ENCODE measurements around the gene TXNDC12. TPM values are rescaled to one million over a fixed set of nuclear protein-coding genes. Genes with fewer than 3 reads are reported as not detected.

TXNDC12 gene
- polyA plus RNA-seq, 12 donors, result 21.3 to 43.6 (median 30.9) TPM; not detected in 1

GRCh38 chr1:52003877-52004276 lies 51.1 kb downstream of the TXNDC12 start:
- no peak for DNase-seq

DNA sequence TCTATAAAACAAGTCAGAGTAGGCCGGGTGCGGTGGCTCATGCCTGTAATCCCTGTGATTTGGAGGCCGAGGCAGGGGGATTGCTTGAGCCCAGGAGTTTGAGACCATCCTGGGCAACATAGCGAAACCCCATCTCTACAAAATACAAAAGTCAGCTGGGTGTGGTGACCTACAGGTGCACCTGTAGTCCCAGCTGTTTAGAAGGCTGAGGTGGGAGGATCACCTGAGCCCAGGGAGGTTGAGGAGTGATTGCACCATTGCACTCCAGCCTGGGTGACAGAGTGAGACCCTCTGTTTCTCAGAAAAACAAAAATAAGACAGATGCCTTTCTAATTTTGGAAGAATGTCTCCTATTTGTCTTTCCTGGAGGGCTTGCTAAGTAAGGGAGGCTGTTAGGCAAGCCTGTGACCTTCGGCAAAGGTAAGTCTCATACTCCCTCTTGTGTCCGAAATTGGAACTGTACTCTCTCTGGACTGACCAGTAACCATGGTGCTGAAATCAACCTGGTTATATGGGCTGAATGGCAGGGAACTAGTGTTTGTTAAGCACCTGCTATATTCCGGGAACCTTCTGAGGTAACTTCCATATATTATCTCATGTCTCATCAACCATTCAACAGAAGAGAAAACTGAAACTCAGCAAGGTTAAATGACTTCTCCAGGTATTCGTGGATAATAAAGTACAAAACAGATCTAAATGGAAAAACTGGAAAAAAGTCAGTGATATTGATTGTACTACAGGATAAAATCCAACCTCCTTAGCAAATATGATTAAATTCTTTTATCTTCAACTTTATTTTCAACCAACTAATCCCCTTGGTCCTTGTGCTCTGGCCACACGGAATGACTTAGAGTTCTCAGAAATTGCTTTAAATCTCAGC lies 52.7 kb downstream of the TXNDC12 start:
- peak; percentile 82 for DNase-seq

DNA sequence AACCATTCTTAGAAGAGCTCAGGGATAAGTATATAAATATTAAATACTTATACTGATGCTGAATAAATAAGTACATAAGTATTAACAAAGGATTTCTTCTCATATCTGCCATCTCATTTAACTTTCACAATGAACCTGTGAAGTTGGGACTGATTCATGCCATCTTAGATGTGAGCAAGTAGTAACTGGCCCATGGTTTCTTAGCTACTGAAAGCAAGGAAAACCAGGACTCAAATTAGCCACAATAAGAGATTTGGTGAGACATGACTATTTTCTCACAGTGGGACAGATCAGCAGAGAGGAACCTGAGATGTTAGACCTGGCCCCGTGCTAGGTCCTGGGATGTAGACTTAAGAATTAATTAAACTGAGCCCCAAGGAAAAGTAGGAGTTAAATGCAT lies 56.3 kb downstream of the TXNDC12 start:
- DNase-seq, result no peak

- no peak for DNase-seq
Measured at GRCh38 chr1:51997974-51998382, 57.0 kb downstream of the TXNDC12 start.

- DNase-seq, result peak; percentile 16
Measured at GRCh38 chr1:51990478-51990965, 64.5 kb downstream of the TXNDC12 start, which contains the start of gene RAB3B. Gene RAB3B (minus strand): TSS chr1:51990700. CDS start chr1:51977117, 13,583 bp downstream.

DNA sequence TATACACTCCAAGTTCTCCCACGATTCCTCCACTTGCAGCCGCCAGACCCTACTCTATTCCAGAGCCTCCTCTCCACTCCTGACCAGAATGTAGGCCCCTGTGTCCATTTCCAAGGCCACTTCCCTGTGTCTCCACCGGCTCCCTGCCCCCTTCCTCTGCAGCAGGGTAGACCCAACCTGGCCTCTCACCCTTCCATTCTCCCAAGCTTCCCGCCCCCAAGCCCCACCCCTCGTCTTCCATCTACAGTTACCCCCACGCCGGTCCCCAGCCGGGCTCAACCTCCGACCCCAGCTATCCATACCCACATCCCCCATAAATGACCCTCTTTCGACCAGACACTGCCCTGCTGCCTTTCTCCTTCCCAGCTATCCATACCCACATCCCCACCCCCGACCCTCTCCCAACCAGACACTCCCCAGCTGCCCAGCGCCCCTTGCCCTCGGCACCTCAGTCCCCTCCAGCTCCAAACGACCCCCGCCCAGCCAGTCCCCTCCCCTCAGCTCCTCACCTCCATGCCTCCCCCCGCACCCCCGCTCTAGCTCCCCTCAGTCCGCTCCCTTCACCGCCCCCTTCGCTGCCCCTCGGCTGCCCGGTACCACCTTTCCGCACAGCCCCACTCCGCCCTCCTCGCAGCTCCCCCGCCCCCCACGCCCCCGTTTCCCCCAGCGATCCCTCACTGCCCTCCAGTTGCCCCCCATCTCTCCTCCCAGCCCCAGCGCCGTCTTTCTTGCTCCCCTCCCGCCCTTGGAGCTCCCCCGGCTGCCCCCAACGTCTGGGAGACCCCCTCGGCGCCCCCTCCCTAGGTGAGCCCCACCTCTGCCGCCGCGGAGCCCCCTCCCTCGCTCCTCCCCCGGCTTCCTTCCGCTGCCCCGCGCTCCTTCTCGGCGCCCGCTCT lies 65.2 kb downstream of the TXNDC12 start:
- DNase-seq, result no peak

DNA sequence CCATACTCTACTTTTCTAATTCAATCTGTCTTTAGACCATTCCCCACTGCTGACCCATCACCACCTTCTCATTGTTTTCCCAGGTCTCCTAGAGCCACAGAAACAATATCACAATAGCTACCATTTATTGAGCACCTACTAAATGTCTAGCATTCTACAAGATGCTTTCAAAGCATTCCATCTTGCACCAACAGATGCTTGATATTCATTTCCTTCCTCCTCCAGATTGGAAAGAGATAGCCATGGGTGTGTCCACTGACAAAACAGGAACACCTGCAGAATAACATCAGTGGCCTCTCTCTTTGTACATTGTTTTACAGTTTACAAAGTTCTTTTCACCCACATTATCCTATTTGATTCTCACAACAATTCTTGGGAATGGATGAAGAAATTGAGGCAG lies 66.7 kb downstream of the TXNDC12 start:
- no peak for DNase-seq

- DNase-seq, result no peak
Measured at GRCh38 chr1:51986718-51987117, 68.3 kb downstream of the TXNDC12 start.

- DNase-seq, result no peak
Measured at GRCh38 chr1:51982161-51982560, 72.8 kb downstream of the TXNDC12 start.

GRCh38 chr1:51981555-51981954 lies 73.4 kb downstream of the TXNDC12 start:
- DNase-seq, result no peak

DNA sequence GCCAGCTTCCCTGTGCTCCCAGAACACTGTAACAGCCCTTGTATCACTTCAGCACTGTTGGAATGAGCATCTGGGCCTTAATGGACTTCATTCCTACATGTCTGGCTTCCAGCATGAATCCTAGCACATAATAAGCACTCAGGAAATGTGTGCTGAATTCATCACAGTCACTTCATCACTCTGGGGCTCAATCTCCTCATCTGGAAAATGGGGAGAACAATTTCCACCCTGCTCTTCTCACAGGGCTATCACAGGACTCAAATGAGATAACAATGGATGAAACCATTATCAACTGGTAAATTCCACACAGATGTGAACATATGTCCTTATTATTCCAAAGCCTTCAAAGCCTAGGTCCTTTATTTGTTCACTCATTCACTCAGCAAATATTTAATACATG lies 76.9 kb downstream of the TXNDC12 start:
- DNase-seq, result no peak

GRCh38 chr1:51976846-51977602 lies 78.0 kb downstream of the TXNDC12 start:
- DNase-seq, result no peak

DNA sequence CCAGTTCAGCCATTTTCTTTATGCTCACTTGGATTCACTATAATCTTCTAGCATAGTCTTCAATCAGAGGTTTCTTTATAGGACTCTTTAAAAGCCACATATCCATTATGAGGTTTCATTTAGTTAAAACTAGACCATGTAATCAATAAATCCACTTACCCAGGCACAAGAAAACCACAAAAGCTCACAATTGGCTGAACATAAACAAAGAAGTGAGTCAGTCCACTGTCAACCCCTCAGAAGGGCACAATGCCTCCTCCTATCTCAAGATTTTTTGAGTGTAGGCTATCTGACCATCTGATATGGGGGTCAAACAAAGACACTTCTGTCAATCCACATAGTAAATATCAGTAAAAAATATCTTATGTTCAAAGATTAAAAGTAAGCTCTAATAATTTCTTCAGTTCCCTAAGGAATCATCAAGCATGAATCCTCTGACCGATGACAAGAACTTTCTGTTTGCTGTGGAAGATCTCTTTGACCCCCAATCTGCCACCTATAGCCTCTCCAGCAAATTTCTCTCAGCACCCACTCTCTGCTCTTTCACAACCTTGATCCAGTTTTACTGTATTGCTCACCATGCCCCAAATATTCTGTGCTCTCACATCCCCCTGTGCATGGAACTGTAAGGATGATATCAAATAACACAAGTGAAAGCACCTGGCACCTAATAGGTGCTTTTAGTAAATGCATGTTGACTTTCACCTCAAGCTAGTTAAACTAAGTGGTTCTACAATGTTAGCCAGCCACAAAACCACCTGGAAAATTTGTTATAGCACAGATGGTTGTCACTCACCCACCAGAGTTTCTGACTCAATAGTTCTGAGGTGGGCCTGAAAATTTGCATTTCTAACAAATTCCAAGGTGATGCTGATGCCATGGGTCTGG lies 81.2 kb downstream of the TXNDC12 start:
- DNase-seq, result no peak

Other genes starting within 250 kb of the TXNDC12 start
- gene NRDC, start 176.5 kb downstream of the TXNDC12 start, polyA plus RNA-seq (ENCODE audit: insufficient read length in 12 of 12), result 100 to 1,000 TPM in 11 of 12 donors, not detected in 1; 105 to 181 (median 139) TPM
- gene RAB3B, start 64.5 kb downstream of the TXNDC12 start, polyA plus RNA-seq (ENCODE audit: insufficient read length in 12 of 12), result 1 to 10 TPM in 1 of 12 donors, under 1 TPM in 10, not detected in 1; 0.15 to 1.5 (median 0.24) TPM
- gene KTI12, start 21.4 kb downstream of the TXNDC12 start, polyA plus RNA-seq (ENCODE audit: insufficient read length in 12 of 12), result 1 to 10 TPM in 10 of 12 donors, not detected in 2; 2.4 to 3.6 (median 3.1) TPM
- 10 to 100 TPM in 11 of 12 donors, not detected in 1; 57.8 to 85.7 (median 75.9) TPM for gene BTF3L4, start 1.1 kb upstream of the TXNDC12 start, polyA plus RNA-seq (ENCODE audit: insufficient read length in 12 of 12)
- 10 to 100 TPM in 11 of 12 donors, not detected in 1; 13.7 to 25.5 (median 23.2) TPM for gene ZFYVE9, start 86.9 kb upstream of the TXNDC12 start, polyA plus RNA-seq (ENCODE audit: insufficient read length in 12 of 12)

All from muscle of arm (tissue), 12 donors.